ENCODE data around the gene PAXX.

PAXX gene

GRCh38 chr9:136952876-136953770 is 39.1 kb upstream of the PAXX start:
- DNase-seq (ENCODE audit: low read depth), result no peak

GRCh38 chr9:136953771-136954269 is 38.4 kb upstream of the PAXX start:
- no peak for DNase-seq (ENCODE audit: low read depth)

- DNase-seq (ENCODE audit: low read depth), result no peak
Measured at GRCh38 chr9:136954270-136955083, 37.7 kb upstream of the PAXX start.

GRCh38 chr9:136955202-136955942 is 36.9 kb upstream of the PAXX start:
- no peak for DNase-seq (ENCODE audit: low read depth)

GRCh38 chr9:136955943-136956335 is 36.3 kb upstream of the PAXX start:
- no peak for DNase-seq (ENCODE audit: low read depth)

- DNase-seq (ENCODE audit: low read depth), result no peak
Measured at GRCh38 chr9:136956604-136957003, 35.6 kb upstream of the PAXX start.

GRCh38 chr9:136957461-136957860 is 34.8 kb upstream of the PAXX start:
- DNase-seq (ENCODE audit: low read depth), result no peak

- DNase-seq (ENCODE audit: low read depth), result no peak
Measured at GRCh38 chr9:136957901-136958300, 34.3 kb upstream of the PAXX start.

- no peak for DNase-seq (ENCODE audit: low read depth)
Measured at GRCh38 chr9:136958473-136958872, 33.7 kb upstream of the PAXX start.

GRCh38 chr9:136958898-136959850 is 33.0 kb upstream of the PAXX start:
- no peak for DNase-seq (ENCODE audit: low read depth)

- DNase-seq (ENCODE audit: low read depth), result no peak
Measured at GRCh38 chr9:136960212-136960937, 31.8 kb upstream of the PAXX start.

GRCh38 chr9:136960938-136961275 is 31.3 kb upstream of the PAXX start:
- no peak for DNase-seq (ENCODE audit: low read depth)

GRCh38 chr9:136961279-136962065 is 30.8 kb upstream of the PAXX start:
- no peak for DNase-seq (ENCODE audit: low read depth)

- no peak for DNase-seq (ENCODE audit: low read depth)
Measured at GRCh38 chr9:136962163-136962562, 30.1 kb upstream of the PAXX start.

GRCh38 chr9:136962701-136963248 is 29.4 kb upstream of the PAXX start:
- no peak for DNase-seq (ENCODE audit: low read depth)

- no peak for DNase-seq (ENCODE audit: low read depth)
Measured at GRCh38 chr9:136963341-136963740, 28.9 kb upstream of the PAXX start.

GRCh38 chr9:136963751-136964150 is 28.5 kb upstream of the PAXX start:
- DNase-seq (ENCODE audit: low read depth), result no peak

GRCh38 chr9:136964171-136964689 is 28.0 kb upstream of the PAXX start:
- no peak for DNase-seq (ENCODE audit: low read depth)

- DNase-seq (ENCODE audit: low read depth), result no peak
Measured at GRCh38 chr9:136964833-136965422, 27.3 kb upstream of the PAXX start.

All from non-pigmented ciliary epithelial cell (primary cell).